Bronchial epithelial cell (primary cell): Measurements from ENCODE around the gene ZNF367. TPM values are rescaled to one million over a fixed set of nuclear protein-coding genes. Genes with fewer than 3 reads are reported as not detected.

Source experiments
- DNase-seq: peaks from one replicate; pipeline ENCODE4 v3.0.0-alpha.2; 2010; ENCODE audit warnings: low read depth
- FAIRE-seq: peaks from 2 replicates; lab custom pipeline; 2011; peaks lifted over from hg19 to GRCh38; lab: Jason Lieb, UNC
- H3K27me3 ChIP-seq: 2 replicates; pipeline ENCODE4 v1.5.1; 2011; ENCODE audit warnings: low read length; ENCODE audit not compliant: control insufficient read depth, insufficient read depth
- H3K36me3 ChIP-seq: 2 replicates; pipeline ENCODE4 v1.5.1; 2011; ENCODE audit warnings: low read length; ENCODE audit not compliant: control insufficient read depth, insufficient read depth
- H3K4me3 ChIP-seq: 2 replicates; pipeline ENCODE4 v1.5.1; 2011; ENCODE audit warnings: mild to moderate bottlenecking, low read depth, low read length, control low read depth
- CTCF ChIP-seq: IDR thresholded peaks from 2 replicates; pipeline ENCODE4 v1.5.1; 2011; ENCODE audit warnings: mild to moderate bottlenecking, moderate library complexity, low read length, control low read depth, inconsistent platforms; ENCODE audit not compliant: insufficient read depth, severe bottlenecking
- total RNA-seq: library from RNA; depleted of rRNA; stranded (reverse); fragments of >200 nt; gene quantifications from 2 replicates; pipeline ENCODE4 v1.2.1, GENCODE V29; 2014

ZNF367 gene
- total RNA-seq, 1 donor from 2014 or later = 0.26 TPM

DNA sequence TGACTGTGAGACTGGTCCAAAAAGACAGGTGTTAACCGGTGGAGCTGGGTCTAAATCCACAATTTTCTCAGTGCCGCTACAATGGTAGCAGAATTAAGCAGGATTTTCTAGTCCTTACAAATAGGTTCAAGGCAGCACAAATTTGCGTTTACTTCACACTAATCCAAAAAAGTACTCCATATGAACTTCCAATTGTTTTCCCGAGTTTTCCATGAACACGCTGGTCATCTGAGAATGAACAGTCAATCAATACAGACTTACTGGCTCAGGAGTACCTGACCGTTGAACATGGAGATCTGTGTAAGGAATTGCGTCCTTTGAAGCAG is 35.4 kb downstream of the ZNF367 start:
- TF ChIP-seq CTCF = no peak
- Histone ChIP-seq H3K27me3 (no peaks in the 10 kb centered on the region), H3K36me3 (no peaks in the 10 kb centered on the region), H3K4me3 (peak overlapping the region; percentile 67)
- DNase-seq (peak; percentile 1), FAIRE-seq (no peak)

GRCh38 chr9:96382175-96382574 is 36.0 kb downstream of the ZNF367 start:
- Histone ChIP-seq H3K27me3 (no peaks in the 10 kb centered on the region), H3K4me3 (no peak overlapping the region), H3K36me3 (no peaks in the 10 kb centered on the region)
- FAIRE-seq (no peak), DNase-seq (peak; percentile 38)
- TF ChIP-seq CTCF = no peak

- Histone ChIP-seq H3K4me3 (no peak overlapping the region), H3K36me3 (no peaks in the 10 kb centered on the region), H3K27me3 (no peaks in the 10 kb centered on the region)
- TF ChIP-seq CTCF = no peak
- FAIRE-seq = no peak
- DNase-seq = no peak
Observed at GRCh38 chr9:96381696-96382095, 36.5 kb downstream of the ZNF367 start.

GRCh38 chr9:96381125-96381524 is 37.0 kb downstream of the ZNF367 start:
- H3K36me3 ChIP-seq = no peaks in the 10 kb centered on the region
- H3K27me3 ChIP-seq = no peaks in the 10 kb centered on the region
- FAIRE-seq (no peak), DNase-seq (no peak)
- no peak overlapping the region for H3K4me3 ChIP-seq
- no peak for TF ChIP-seq CTCF

DNA sequence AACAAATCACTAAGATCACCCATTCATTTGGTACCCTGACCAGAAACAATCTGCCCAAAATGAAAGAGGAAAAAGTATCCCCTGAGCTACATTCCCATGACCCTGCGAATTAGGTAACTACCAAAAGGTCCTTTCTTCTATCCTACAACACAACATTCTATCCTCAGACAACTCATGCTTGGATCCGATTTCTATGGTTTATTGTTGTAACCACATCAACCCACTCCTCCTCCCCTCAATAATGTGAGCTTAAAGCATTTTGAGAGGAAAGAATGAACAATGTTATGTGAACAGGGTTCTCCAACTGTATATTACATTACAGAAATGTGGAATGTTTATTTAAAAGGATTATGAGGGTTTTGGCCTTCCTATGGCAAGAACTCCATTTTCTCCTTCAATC is 38.7 kb downstream of the ZNF367 start:
- no peak overlapping the region for H3K4me3 ChIP-seq
- TF ChIP-seq CTCF = no peak
- FAIRE-seq (no peak), DNase-seq (no peak)
- H3K27me3 ChIP-seq = no peaks in the 10 kb centered on the region
- H3K36me3 ChIP-seq = no peaks in the 10 kb centered on the region

- no peak for TF ChIP-seq CTCF
- Histone ChIP-seq H3K4me3 (no peak overlapping the region), H3K27me3 (no peaks in the 10 kb centered on the region), H3K36me3 (no peaks in the 10 kb centered on the region)
- no peak for DNase-seq
- no peak for FAIRE-seq
Observed at GRCh38 chr9:96378187-96378586, 40.0 kb downstream of the ZNF367 start.
